Brain microvascular endothelial cell (primary cell): ENCODE results near the gene NDUFB7.
"Not testable (repeated sequence)": the region's sequence is repeated elsewhere in the genome, so short reads cannot be mapped to it uniquely, and the experiment has no call there.

Source experiments
- DNase-seq: peaks from one replicate; pipeline ENCODE4 v3.0.0-alpha.2; 2020
- H3K27ac ChIP-seq: fragments of 250-450 bp; sonication (Bioruptor Pico); 2 replicates; pipeline ENCODE4 v1.5.1; 2020; ENCODE audit warnings: mild to moderate bottlenecking, moderate library complexity
- H3K27me3 ChIP-seq: fragments of 250-450 bp; sonication (Bioruptor Pico); replicated peaks from 2 replicates; pipeline ENCODE4 v1.5.1; 2020; ENCODE audit warnings: mild to moderate bottlenecking
- H3K36me3 ChIP-seq: fragments of 250-450 bp; sonication (Bioruptor Pico); replicated peaks from 2 replicates; pipeline ENCODE4 v1.5.1; 2020; ENCODE audit warnings: mild to moderate bottlenecking
- H3K4me3 ChIP-seq: 2 replicates; pipeline ENCODE4 v1.5.1; 2011; ENCODE audit warnings: low read depth, mild to moderate bottlenecking, control low read depth, low read length, moderate library complexity
- in situ Hi-C: cut with HindIII; loops from 2 replicates; pipeline ENCODE4 v1.10.0; 2017; ENCODE audit warnings: low sequenced_read_pairs, low pct_ligation_motif_present
- TF ChIP-seq, protein P1 (sequence below): IDR thresholded peaks from 2 replicates; pipeline ENCODE4 v1.5.1; 2011; ENCODE audit warnings: low read depth, mild to moderate bottlenecking, moderate library complexity, low read length, control low read depth, inconsistent platforms; ENCODE audit errors: missing control alignments

Gene NDUFB7

GRCh38 chr19:14566712-14567077 is 5.2 kb downstream of the NDUFB7 start:
- no peak overlapping the region for H3K4me3 ChIP-seq
- in situ Hi-C loops: no loop called here
- H3K36me3 ChIP-seq: peaks cover 18% of the 10 kb centered on the region
- no peak for DNase-seq
- TF ChIP-seq, protein P1, sequence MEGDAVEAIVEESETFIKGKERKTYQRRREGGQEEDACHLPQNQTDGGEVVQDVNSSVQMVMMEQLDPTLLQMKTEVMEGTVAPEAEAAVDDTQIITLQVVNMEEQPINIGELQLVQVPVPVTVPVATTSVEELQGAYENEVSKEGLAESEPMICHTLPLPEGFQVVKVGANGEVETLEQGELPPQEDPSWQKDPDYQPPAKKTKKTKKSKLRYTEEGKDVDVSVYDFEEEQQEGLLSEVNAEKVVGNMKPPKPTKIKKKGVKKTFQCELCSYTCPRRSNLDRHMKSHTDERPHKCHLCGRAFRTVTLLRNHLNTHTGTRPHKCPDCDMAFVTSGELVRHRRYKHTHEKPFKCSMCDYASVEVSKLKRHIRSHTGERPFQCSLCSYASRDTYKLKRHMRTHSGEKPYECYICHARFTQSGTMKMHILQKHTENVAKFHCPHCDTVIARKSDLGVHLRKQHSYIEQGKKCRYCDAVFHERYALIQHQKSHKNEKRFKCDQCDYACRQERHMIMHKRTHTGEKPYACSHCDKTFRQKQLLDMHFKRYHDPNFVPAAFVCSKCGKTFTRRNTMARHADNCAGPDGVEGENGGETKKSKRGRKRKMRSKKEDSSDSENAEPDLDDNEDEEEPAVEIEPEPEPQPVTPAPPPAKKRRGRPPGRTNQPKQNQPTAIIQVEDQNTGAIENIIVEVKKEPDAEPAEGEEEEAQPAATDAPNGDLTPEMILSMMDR: no peak
- H3K27me3 ChIP-seq: no peaks in the 10 kb centered on the region
- H3K27ac ChIP-seq: no peak overlapping the region

DNA sequence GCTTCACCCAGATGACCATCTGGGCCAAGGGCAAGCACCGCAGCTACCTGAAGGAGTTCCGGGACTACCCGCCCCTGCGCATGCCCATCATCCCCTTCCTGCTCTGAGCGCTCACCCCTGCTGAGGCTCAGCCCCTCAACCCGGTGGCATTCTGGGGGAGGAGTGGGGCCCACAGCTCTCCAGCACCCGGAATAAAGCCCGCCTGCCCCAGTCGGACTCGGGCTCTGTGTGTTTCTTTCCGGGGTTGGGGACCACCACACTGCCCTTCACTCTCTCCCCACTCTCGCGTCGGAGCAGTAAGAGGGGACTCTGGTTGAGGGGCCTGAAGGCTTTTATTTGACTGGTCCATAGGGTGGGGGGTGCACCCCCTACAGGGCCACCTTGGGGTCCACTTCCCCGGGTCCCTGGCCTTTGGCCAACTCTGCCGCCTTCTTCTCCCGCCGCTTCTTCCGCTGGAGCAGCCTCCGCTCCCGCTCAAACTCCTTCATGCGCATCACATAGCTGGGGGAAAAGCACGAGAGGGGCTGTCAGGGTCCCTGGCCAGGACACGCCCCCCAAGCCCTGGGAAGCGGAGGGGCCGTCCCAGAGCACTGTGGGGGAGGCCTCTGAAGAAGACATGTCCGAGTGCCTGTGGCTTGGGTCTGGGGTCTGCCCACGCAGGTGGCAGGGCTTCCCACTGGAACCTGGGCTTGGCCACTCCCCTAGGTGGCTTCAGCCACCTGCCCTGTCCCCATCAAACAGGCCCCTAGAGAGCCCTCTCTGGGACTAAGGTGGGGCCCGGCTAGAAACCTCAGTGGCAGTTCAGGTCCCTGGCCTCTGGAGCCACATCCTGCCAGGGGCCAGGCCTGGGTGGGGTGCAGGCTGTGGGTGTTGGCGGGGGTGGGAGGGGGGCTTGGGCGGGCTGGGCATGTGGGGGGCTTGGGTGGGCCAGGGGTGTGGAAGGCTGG is 5.8 kb downstream of the NDUFB7 start:
- Histone ChIP-seq H3K27me3 (no peaks in the 10 kb centered on the region), H3K36me3 (peaks cover 18% of the 10 kb centered on the region), H3K4me3 (no peak overlapping the region), H3K27ac (no peak overlapping the region)
- TF ChIP-seq, protein P1: no peak
- in situ Hi-C loops: no loop called here
- DNase-seq: no peak

- Histone ChIP-seq H3K27ac (no peak overlapping the region), H3K27me3 (no peaks in the 10 kb centered on the region), H3K4me3 (no peak overlapping the region), H3K36me3 (peaks cover 18% of the 10 kb centered on the region)
- in situ Hi-C loops: no loop called here
- TF ChIP-seq, protein P1: no peak
- DNase-seq: no peak
These were observed 6.6 kb downstream of the NDUFB7 start for GRCh38 chr19:14565298-14565679.

GRCh38 chr19:14564652-14565297 is 7.1 kb downstream of the NDUFB7 start:
- H3K36me3 ChIP-seq: peaks cover 18% of the 10 kb centered on the region
- in situ Hi-C loops, H3K4me3 ChIP-seq, H3K27ac ChIP-seq, H3K27me3 ChIP-seq, DNase-seq: not testable (repeated sequence)

GRCh38 chr19:14563989-14564651 is 7.7 kb downstream of the NDUFB7 start:
- in situ Hi-C loops: no loop called here
- TF ChIP-seq, protein P1: no peak
- DNase-seq: no peak
- H3K27me3 ChIP-seq: no peaks in the 10 kb centered on the region
- peaks cover 18% of the 10 kb centered on the region for H3K36me3 ChIP-seq
- no peak overlapping the region for H3K4me3 ChIP-seq
- no peak overlapping the region for H3K27ac ChIP-seq

- no peak overlapping the region for H3K27ac ChIP-seq
- TF ChIP-seq, protein P1: no peak
- in situ Hi-C loops: no loop called here
- no peak overlapping the region for H3K4me3 ChIP-seq
- H3K36me3 ChIP-seq: peaks cover 18% of the 10 kb centered on the region
- no peaks in the 10 kb centered on the region for H3K27me3 ChIP-seq
- no peak for DNase-seq
These were observed 8.3 kb downstream of the NDUFB7 start for GRCh38 chr19:14563590-14563926.
